Measurements from ENCODE around the gene MTMR3.
"Not testable (repeated sequence)": the region's sequence is repeated elsewhere in the genome, so short reads cannot be mapped to it uniquely, and the experiment has no call there.

MTMR3 gene

GRCh38 chr22:30031328-30031727 lies 148.4 kb downstream of the MTMR3 start:
- no peak for DNase-seq

- no peak for DNase-seq
These were observed 148.9 kb downstream of the MTMR3 start for GRCh38 chr22:30031764-30032455.

- DNase-seq = no peak
These were observed 150.2 kb downstream of the MTMR3 start for GRCh38 chr22:30033137-30033536.

- no peak for DNase-seq
These were observed 150.9 kb downstream of the MTMR3 start for GRCh38 chr22:30033901-30034300.

- no peak for DNase-seq
These were observed 153.7 kb downstream of the MTMR3 start for GRCh38 chr22:30036656-30037055.

- no peak for DNase-seq
These were observed 155.2 kb downstream of the MTMR3 start for GRCh38 chr22:30038219-30038618.

GRCh38 chr22:30040499-30041260 lies 157.7 kb downstream of the MTMR3 start:
- DNase-seq = no peak

GRCh38 chr22:30041475-30041874 lies 158.5 kb downstream of the MTMR3 start:
- no peak for DNase-seq

- DNase-seq = no peak
These were observed 158.9 kb downstream of the MTMR3 start for GRCh38 chr22:30041881-30042280.

- no peak for DNase-seq
These were observed 160.2 kb downstream of the MTMR3 start for GRCh38 chr22:30043161-30043560.

- no peak for DNase-seq
These were observed 161.4 kb downstream of the MTMR3 start for GRCh38 chr22:30044369-30044768.

- DNase-seq = no peak
These were observed 162.0 kb downstream of the MTMR3 start for GRCh38 chr22:30044881-30045493.

- no peak for DNase-seq
These were observed 162.5 kb downstream of the MTMR3 start for GRCh38 chr22:30045494-30045887.

GRCh38 chr22:30045901-30046715 lies 163.1 kb downstream of the MTMR3 start:
- no peak for DNase-seq

GRCh38 chr22:30046716-30047363 lies 163.9 kb downstream of the MTMR3 start:
- no peak for DNase-seq

GRCh38 chr22:30047364-30047738 lies 164.4 kb downstream of the MTMR3 start:
- peak; percentile 11 for DNase-seq

- DNase-seq = no peak
These were observed 165.7 kb downstream of the MTMR3 start for GRCh38 chr22:30048681-30049080.

GRCh38 chr22:30054067-30054763 lies 171.2 kb downstream of the MTMR3 start:
- no peak for DNase-seq

GRCh38 chr22:30054764-30055069 lies 171.7 kb downstream of the MTMR3 start:
- no peak for DNase-seq

- DNase-seq = no peak
These were observed 173.0 kb downstream of the MTMR3 start for GRCh38 chr22:30056015-30056414.

GRCh38 chr22:30057375-30057774 lies 174.4 kb downstream of the MTMR3 start:
- no peak for DNase-seq

GRCh38 chr22:30059346-30060020 lies 176.5 kb downstream of the MTMR3 start:
- not testable (repeated sequence) for DNase-seq
